ENCODE measurements around the gene C6orf15. TPM values are rescaled to one million over a fixed set of nuclear protein-coding genes. Genes with fewer than 3 reads are reported as not detected.

The C6orf15 gene
- total RNA-seq, 1 donor from 2014 or later: not detected

Other genes starting within 250 kb of the C6orf15 start
- gene DDR1, start 228.1 kb downstream of the C6orf15 start, total RNA-seq: 154 and 163 TPM in 2 replicates
- gene GTF2H4, start 204.4 kb downstream of the C6orf15 start, total RNA-seq: 73.0 and 74.7 TPM in 2 replicates
- gene VARS2, start 198.3 kb downstream of the C6orf15 start, total RNA-seq: 56.3 and 58.0 TPM in 2 replicates
- 1.0 and 2.6 TPM in 2 replicates for gene SFTA2, start 180.4 kb downstream of the C6orf15 start, total RNA-seq
- gene MUCL3, start 171.6 kb downstream of the C6orf15 start, total RNA-seq: 0.05 TPM in 1 of 2 replicates, not detected in the other
- gene MUC21, start 128.9 kb downstream of the C6orf15 start, total RNA-seq: not detected in 2 replicates
- not detected in 2 replicates for gene MUC22, start 102.1 kb downstream of the C6orf15 start, total RNA-seq
- gene PSORS1C1, start 2.2 kb upstream of the C6orf15 start, total RNA-seq: not detected in 2 replicates
- not detected in 2 replicates for gene CDSN, start 7.9 kb upstream of the C6orf15 start, total RNA-seq
- not detected in 2 replicates for gene PSORS1C2, start 26.5 kb upstream of the C6orf15 start, total RNA-seq
- 47.2 and 47.3 TPM in 2 replicates for gene CCHCR1, start 45.2 kb upstream of the C6orf15 start, total RNA-seq
- gene TCF19, start 46.0 kb upstream of the C6orf15 start, total RNA-seq: 9.3 and 9.6 TPM in 2 replicates
- 0.49 and 1.6 TPM in 2 replicates for gene POU5F1, start 58.1 kb upstream of the C6orf15 start, total RNA-seq
- gene HLA-C, start 159.5 kb upstream of the C6orf15 start, total RNA-seq: 137 and 141 TPM in 2 replicates
- gene HLA-B, start 244.6 kb upstream of the C6orf15 start, total RNA-seq: 28.2 and 43.4 TPM in 2 replicates

Data from progenitor cell of endocrine pancreas (in vitro differentiated cells).